Hypothalamus (tissue), 51 donors: Measurements from ENCODE around the gene MS4A6E.
"Not testable (repeated sequence)": the region's sequence is repeated elsewhere in the genome, so short reads cannot be mapped to it uniquely, and the experiment has no call there.

ENCODE experiments used
- DNase-seq, 51 donors: peaks; one replicate each; lab custom pipeline; 2025; lab: John Stamatoyannopoulos, UW

Gene MS4A6E

GRCh38 chr11:60326955-60327354 is at the start of gene MS4A6E:
MS4A6E (plus strand) TSS chr11:60327255; CDS start chr11:60334896, 7,641 bp downstream.
- DNase-seq: no peak

- peak in 7 of 51 donors; percentile 1 to 9 (median 6) for DNase-seq
These were observed 46.6 kb upstream of the MS4A6E start, which contains the start of gene MS4A4A for GRCh38 chr11:60280412-60280811. MS4A4A (plus strand) TSS chr11:60280666; CDS start chr11:60280676, 10 bp downstream.

GRCh38 chr11:60281485-60281884 is 45.6 kb upstream of the MS4A6E start:
- no peak for DNase-seq

- no peak for DNase-seq
These were observed 44.8 kb upstream of the MS4A6E start for GRCh38 chr11:60282286-60282685.

GRCh38 chr11:60285411-60286126 is 41.5 kb upstream of the MS4A6E start:
- not testable (repeated sequence) for DNase-seq

- no peak for DNase-seq
These were observed 38.5 kb upstream of the MS4A6E start for GRCh38 chr11:60288531-60288930.

GRCh38 chr11:60292145-60292544 is 34.9 kb upstream of the MS4A6E start:
- DNase-seq: no peak

- DNase-seq: no peak
These were observed 25.9 kb upstream of the MS4A6E start for GRCh38 chr11:60301178-60301577.

GRCh38 chr11:60301884-60302283 is 25.2 kb upstream of the MS4A6E start:
- not testable (repeated sequence) for DNase-seq

GRCh38 chr11:60303661-60304060 is 23.4 kb upstream of the MS4A6E start:
- DNase-seq: no peak

- no peak for DNase-seq
These were observed 21.0 kb upstream of the MS4A6E start for GRCh38 chr11:60305906-60306619.

- DNase-seq: no peak
These were observed 19.4 kb upstream of the MS4A6E start for GRCh38 chr11:60307507-60308195.

GRCh38 chr11:60310407-60310998 is 16.6 kb upstream of the MS4A6E start:
- peak in 14 of 51 donors; percentile 1 to 23 (median 4) for DNase-seq

- DNase-seq: no peak
These were observed 12.3 kb upstream of the MS4A6E start for GRCh38 chr11:60314635-60315321.

- no peak for DNase-seq
These were observed 11.2 kb upstream of the MS4A6E start for GRCh38 chr11:60315871-60316270.

GRCh38 chr11:60316317-60316716 is 10.7 kb upstream of the MS4A6E start:
- no peak for DNase-seq

GRCh38 chr11:60318726-60319125 is 8.3 kb upstream of the MS4A6E start:
- no peak for DNase-seq

- DNase-seq: no peak
These were observed 6.0 kb upstream of the MS4A6E start for GRCh38 chr11:60321051-60321450.

GRCh38 chr11:60328460-60328859 is 1.4 kb downstream of the MS4A6E start:
- no peak for DNase-seq

GRCh38 chr11:60332846-60333245 is 5.8 kb downstream of the MS4A6E start:
- no peak for DNase-seq
